ENCODE measurements around the gene P4HTM. TPM values are rescaled to one million over a fixed set of nuclear protein-coding genes. Genes with fewer than 3 reads are reported as not detected.

The P4HTM gene
- total and polyA plus RNA-seq, 2 of the 8 experiments (the other 6 are each of a cell fraction or from before 2014, with no cell fraction given): 19.1 to 25.4 TPM

DNA sequence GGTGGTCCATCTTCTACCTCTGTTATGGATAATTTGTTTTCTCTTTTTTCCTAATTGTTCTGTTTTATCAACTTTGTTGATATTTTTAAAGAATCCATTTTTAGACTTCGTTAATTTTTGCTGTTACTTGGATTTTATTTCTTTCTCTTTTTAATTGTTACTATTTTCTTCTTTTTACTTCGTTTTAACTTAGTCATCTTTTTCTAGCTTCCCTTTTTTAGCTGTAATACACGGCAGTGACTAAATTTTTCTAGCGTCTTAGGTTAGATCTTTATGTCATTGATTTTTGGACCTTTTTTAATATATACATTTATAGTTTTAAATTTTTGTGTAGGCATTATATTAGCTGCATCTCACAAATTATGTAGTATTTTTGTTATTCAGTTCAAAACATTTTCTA lies 38.3 kb upstream of the P4HTM start:
- Histone ChIP-seq H4K5ac (ENCODE audit: insufficient read length, low read depth, low read length) (no peak overlapping the region), H2BK15ac (ENCODE audit: low read length) (no peak overlapping the region), H3K4me1 (replicated peaks in 1 of 4; ENCODE audit: control insufficient read depth in 3 of 4, insufficient read depth in 4 of 4, low read length in 3 of 4) (peaks cover 0 to 7% (median 0%) of the 10 kb centered on the region in 4 experiments; a peak in 2 of 7 replicates), H3K9me3 (ENCODE audit: insufficient read depth in 2 of 2, low read depth in 1 of 2, low read length in 1 of 2) (no peaks in the 10 kb centered on the region), H2BK12ac (ENCODE audit: low read depth, low read length) (no peak overlapping the region), H4K20me1 (replicated peaks in 1 of 2; ENCODE audit: control insufficient read depth in 1 of 2, insufficient read depth in 2 of 2, low read length in 2 of 2) (peaks cover 0 to 5% of the 10 kb centered on the region in 2 experiments), H2BK20ac (ENCODE audit: low read length) (no peak overlapping the region), H2AFZ (ENCODE audit: low read length) (no peak overlapping the region), H3K14ac (ENCODE audit: insufficient read length) (no peak overlapping the region), H3K79me1 (ENCODE audit: low read depth, low read length) (no peaks in the 10 kb centered on the region; the same call in 1 of the 2 replicates), H2AK5ac (ENCODE audit: low read depth, low read length) (no peak overlapping the region), H3K27me3 (replicated peaks in 1 of 4; ENCODE audit: control insufficient read depth in 3 of 4, extremely low read depth in 1 of 4, insufficient read depth in 3 of 4, low read length in 3 of 4) (no peaks in the 10 kb centered on the region), H3K4me3 (ENCODE audit: extremely low read depth in 1 of 4, insufficient read depth in 2 of 4, low read depth in 3 of 4, low read length in 4 of 4) (no peak overlapping the region), H4K8ac (ENCODE audit: extremely low read depth, insufficient read depth, low read length) (no peak overlapping the region), H3K4ac (replicated peaks; ENCODE audit: insufficient read length, low read depth, low read length) (no peak overlapping the region), H3K79me2 (ENCODE audit: control insufficient read depth in 1 of 2, insufficient read depth in 2 of 2, low read length in 2 of 2) (peaks cover 0 to 51% of the 10 kb centered on the region in 2 experiments; a peak in 2 of 4 replicates), H3K23me2 (ENCODE audit: low read depth, low read length) (no peaks in the 10 kb centered on the region), H3K18ac (ENCODE audit: extremely low read depth, low read length) (no peak overlapping the region), H3K36me3 (ENCODE audit: control insufficient read depth in 2 of 4, insufficient read depth in 4 of 4, low read length in 3 of 4) (no peaks in the 10 kb centered on the region; a peak in 1 of 8 replicates), H3K23ac (ENCODE audit: insufficient read length) (no peak overlapping the region), H2BK120ac (replicated peaks; ENCODE audit: low read depth, low read length) (no peak overlapping the region), H4K91ac (replicated peaks; ENCODE audit: insufficient read length, low read length) (no peak overlapping the region), H3K27ac (ENCODE audit: low read depth, low read length) (no peak overlapping the region), H2BK5ac (ENCODE audit: low read depth, low read length) (no peak overlapping the region), H3K9ac (replicated peaks in 1 of 4; ENCODE audit: extremely low read depth in 1 of 4, low read depth in 3 of 4, low read length in 3 of 4) (no peak overlapping the region), H3K4me2 (ENCODE audit: insufficient read depth in 1 of 2, low read depth in 2 of 2, low read length in 2 of 2) (no peak overlapping the region), H3K56ac (replicated peaks; ENCODE audit: insufficient read length, low read depth, low read length) (no peak overlapping the region)
- no peak for FAIRE-seq
- no peak for TF ChIP-seq POLR2A (IDR thresholded peaks at IDR 0.05; ENCODE audit: control extremely low read depth in 1 of 2, low read depth in 2 of 2, low read length in 2 of 2)
- TF ChIP-seq CEBPB (IDR thresholded peaks at IDR 0.05; ENCODE audit: low read depth, low read length): no peak
- no peak for TF ChIP-seq RFX5 (IDR thresholded peaks at IDR 0.05; ENCODE audit: borderline replicate concordance, low read depth, low read length)
- TF ChIP-seq EZH2 (IDR thresholded peaks at IDR 0.05; ENCODE audit: low read depth, low read length, severe bottlenecking): no peak
- TF ChIP-seq CBX8 (IDR thresholded peaks at IDR 0.05; ENCODE audit: borderline replicate concordance, low read depth, low read length): no peak
- no peak for TF ChIP-seq NRF1 (IDR thresholded peaks at IDR 0.05; ENCODE audit: low read depth, low read length)
- TF ChIP-seq JUND (IDR thresholded peaks at IDR 0.05; ENCODE audit: low read length): no peak
- no peak for TF ChIP-seq CHD1 (IDR thresholded peaks at IDR 0.05; ENCODE audit: low read depth, low read length)
- no peak for DNase-seq (ENCODE audit: low read depth in 1 of 2, low spot score in 2 of 2)
- ChIA-PET POLR2A (ENCODE audit: partially characterized antibody) (interaction anchor here (1.0 to 1.1 kb wide), 2 partner anchors 10 to 69 kb away, joined by 3 to 5 read pairs; partner anchors contain the start of gene NDUFAF3), CTCF (ENCODE audit: partially characterized antibody) (interaction anchor here (0.6 to 6.1 kb wide), 18 partner anchors 8 to 278 kb away, joined by 3 to 53 read pairs (median 4); no protein-coding TSS in a partner anchor)
- 85% methylated on average over 4 of the region's 4 CpGs; no CpG with 5 or more reads in 1 of the 2 experiments for WGBS, 2 experiments (ENCODE audit: extremely low coverage in 1 of 2, insufficient coverage in 1 of 2, insufficient read length in 1 of 2, insufficient replicate concordance in 2 of 2, low coverage in 1 of 2, low lambda C conversion rate in 2 of 2, missing lambda C conversion rate in 1 of 2)

All from H1 (cell line).